Gastrocnemius medialis (tissue), 4 donors: ENCODE data around the gene TAMM41.

Experiments used
- POLR2A ChIP-seq, 2 donors: fragments of 450-650 bp; IDR thresholded peaks; one replicate each; pipeline ENCODE4 v1.6.1; 2017; ENCODE audit warnings: antibody characterized with exemption in 2 of 2, mild to moderate bottlenecking in 2 of 2, moderate library complexity in 2 of 2
- TF ChIP-seq, protein P1 (sequence below), 5 experiments: fragments of 450-650 bp in 3 of 5; fragments of 200-600 bp in 2 of 5; sonication (generic) in 2 of 5; IDR thresholded peaks in 4 of 5; conservative IDR thresholded peaks in 1 of 5; 1 replicate in 4 of 5; 2 replicates in 1 of 5; pipeline ENCODE4 v1.5.1; 2016 to 2019; ENCODE audit warnings: antibody characterized with exemption in 5 of 5, mild to moderate bottlenecking in 3 of 5, moderate library complexity in 3 of 5

DNA sequence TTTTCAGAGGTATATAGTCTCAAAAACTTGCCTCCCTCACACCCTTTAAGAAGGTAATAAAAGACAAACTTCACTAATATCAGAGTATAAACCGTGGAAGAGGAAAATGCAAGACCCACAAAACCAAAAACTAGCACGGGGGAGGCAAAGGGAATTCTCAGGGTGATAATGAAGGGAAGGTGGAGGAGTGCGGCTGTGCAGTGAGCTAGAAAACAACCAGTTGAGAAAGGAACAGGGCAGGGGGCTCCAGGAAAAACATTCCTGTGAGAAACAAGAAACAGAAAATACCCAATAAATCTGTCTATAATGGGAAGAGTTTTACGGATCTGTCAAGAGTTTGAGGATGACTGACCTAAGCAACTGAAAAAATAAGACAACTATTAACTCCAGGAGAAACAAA, 31.6 kb downstream of the TAMM41 start:
- TF ChIP-seq, protein P1, sequence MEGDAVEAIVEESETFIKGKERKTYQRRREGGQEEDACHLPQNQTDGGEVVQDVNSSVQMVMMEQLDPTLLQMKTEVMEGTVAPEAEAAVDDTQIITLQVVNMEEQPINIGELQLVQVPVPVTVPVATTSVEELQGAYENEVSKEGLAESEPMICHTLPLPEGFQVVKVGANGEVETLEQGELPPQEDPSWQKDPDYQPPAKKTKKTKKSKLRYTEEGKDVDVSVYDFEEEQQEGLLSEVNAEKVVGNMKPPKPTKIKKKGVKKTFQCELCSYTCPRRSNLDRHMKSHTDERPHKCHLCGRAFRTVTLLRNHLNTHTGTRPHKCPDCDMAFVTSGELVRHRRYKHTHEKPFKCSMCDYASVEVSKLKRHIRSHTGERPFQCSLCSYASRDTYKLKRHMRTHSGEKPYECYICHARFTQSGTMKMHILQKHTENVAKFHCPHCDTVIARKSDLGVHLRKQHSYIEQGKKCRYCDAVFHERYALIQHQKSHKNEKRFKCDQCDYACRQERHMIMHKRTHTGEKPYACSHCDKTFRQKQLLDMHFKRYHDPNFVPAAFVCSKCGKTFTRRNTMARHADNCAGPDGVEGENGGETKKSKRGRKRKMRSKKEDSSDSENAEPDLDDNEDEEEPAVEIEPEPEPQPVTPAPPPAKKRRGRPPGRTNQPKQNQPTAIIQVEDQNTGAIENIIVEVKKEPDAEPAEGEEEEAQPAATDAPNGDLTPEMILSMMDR (IDR thresholded peaks at IDR 0.05 in 4 of 5, conservative IDR thresholded peaks at IDR 0.05 in 1 of 5), result no peak
- no peak for TF ChIP-seq POLR2A (IDR thresholded peaks at IDR 0.05)
